CD4-positive, alpha-beta T cell treated with Interleukin-17A for 4 hours (primary cell): ENCODE measurements around the gene SRSF6.
"Not testable (repeated sequence)": the region's sequence is repeated elsewhere in the genome, so short reads cannot be mapped to it uniquely, and the experiment has no call there.

ENCODE experiments used
- DNase-seq: peaks from one replicate; pipeline ENCODE4 v3.0.0-alpha.2; 2020; ENCODE audit warnings: mixed read lengths

SRSF6 gene

DNA sequence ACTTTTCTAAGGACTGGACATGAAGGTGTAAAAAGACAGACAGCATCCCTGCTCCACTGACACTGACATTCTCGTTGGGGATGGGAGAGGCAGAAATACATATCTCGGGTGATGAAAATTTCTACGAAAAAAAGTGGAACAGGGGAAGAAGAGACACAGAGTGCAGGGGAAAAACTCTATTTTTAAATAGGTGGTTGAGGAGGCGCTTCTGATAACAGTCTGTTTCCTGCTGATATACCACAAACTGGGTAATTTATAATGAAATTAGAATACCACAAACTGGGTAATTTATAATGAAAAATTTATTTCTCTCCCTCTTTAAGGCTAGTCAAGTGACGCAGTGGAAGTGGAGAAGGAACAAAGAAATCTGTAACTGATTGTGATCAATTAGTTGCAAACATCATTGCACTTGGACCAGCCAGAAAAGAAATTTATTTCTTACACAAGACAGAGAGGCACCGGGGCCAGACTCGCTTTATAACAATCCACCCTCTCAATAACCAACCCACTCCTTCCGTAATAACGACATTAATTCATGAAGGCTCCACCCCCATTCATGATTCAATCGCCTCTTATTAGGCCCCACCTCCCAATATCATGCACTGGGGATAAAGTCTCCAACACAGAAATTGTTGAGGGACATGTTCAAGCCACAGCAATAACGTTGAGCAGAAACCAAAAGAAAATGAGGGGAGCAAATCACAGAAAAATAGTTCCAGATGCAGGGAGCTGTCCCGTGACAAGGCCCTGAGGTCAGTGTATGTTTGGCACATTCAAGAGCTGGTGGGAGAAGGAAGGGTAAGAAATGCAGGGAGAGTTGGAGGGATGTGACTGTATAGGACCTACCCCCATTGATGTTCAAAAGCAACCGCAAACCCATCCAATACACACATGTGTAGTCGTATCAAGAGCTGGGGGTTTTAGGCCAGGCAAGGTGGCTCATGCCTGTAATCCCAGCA, 6.6 kb upstream of the SRSF6 start:
- no peak for DNase-seq

GRCh38 chr20:43452404-43453126, 5.1 kb upstream of the SRSF6 start:
- DNase-seq: no peak

GRCh38 chr20:43456252-43456651, 1.4 kb upstream of the SRSF6 start:
- DNase-seq: not testable (repeated sequence)

DNA sequence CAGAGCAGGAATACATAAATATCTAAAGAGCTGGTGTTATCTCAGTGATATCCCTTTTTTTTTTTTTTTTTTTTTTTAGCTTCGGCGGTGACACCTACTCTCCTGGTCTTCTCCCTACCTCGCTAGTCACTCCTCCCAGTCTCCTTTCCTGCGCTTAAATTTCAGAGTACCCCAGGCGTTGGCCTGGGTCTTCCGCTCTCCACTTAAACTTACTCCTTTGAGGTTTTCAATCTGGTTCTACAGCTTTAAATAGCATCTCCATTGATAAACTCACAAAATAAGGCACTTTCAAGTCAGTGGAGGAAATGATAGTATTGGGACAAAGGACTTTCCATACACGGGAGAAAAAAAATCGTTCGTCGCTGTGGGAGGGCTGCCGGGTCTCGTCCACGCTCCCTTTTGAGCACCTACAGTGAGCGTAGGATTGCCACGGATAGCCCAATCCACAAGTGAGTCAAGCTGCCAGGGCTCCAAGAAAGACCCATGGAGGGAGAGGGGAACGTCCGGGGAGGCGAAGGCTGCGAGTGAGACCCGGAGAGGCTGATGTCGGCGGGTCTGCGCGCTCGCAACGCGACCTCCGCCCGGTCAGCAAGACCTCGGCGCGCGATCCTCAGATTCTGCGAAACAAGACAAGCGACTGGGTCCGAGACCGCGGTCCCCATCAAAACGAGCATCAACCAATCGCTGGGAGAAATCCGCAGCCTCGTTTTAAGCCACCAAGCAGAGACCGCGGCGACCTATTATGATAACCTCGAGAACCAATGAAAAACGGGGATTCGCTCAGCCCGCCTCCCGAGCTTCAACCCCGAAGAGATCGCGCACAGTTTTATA, 672 bp upstream of the SRSF6 start:
- DNase-seq: peak; percentile 87

DNA sequence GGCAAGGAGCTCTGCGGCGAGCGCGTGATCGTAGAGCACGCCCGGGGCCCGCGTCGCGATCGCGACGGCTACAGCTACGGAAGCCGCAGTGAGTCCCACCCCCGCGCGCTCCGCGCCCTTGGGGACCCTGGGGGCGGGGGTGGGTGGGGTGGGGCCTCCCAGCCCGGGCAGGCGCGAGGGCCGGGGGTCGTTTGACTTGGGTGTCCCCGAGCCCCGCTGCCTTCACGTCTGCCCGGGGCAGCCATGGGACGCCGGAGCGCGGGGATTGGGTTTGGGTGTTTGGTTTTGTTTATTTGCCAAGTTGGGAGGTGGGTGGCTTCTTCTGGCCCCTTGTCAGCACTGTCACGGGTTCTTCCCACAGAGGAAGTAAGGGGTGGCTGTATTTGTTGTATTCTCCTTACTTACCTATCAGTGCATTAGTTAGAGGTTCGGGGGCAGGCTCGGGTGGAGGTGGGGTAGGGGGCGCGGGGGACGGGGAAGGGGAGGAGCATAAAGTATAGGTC, 777 bp downstream of the SRSF6 start:
- no peak for DNase-seq

DNA sequence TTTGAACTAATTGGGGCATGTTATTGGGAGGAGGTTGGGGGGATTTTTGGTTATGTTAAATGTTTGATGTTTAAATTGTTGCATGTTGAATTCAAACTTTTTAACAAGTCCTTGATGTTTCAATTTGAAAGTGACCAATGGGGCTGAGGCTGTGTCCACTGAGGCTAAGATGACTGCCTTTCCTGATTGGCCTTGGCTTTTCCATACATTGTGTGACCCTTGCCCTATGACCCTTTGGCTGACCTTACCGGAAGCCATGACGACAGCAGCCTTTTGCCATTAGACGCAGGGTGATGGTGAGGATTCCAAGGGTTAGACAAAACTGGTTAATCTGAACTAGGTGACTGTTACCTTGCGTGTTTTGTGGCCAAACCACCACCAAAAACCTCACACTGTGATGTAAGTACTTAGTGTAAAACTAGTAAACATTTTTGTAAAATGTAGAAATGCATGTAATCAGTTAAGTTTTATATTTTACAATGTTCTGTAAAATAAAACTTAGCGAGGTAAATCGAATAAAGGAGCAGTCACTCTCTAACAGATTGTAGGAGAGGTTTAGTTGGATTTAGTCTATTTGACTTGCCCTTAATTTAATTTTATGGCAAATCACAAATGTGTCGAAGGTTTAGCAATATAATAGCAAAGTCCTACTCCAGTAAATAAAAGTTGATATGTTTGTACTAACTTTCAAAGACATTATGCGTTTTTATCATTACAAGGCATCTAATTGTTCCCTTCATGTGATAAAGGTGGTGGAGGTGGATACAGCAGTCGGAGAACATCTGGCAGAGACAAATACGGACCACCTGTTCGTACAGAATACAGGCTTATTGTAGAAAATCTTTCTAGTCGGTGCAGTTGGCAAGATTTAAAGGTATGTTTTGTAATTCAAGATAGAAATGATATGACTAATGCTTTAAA, 1.6 kb downstream of the SRSF6 start:
- no peak for DNase-seq

- no peak for DNase-seq
These were observed 2.6 kb downstream of the SRSF6 start for GRCh38 chr20:43460172-43460829.

- no peak for DNase-seq
These were observed 3.1 kb downstream of the SRSF6 start for GRCh38 chr20:43460830-43461200.

GRCh38 chr20:43461894-43462659, 4.4 kb downstream of the SRSF6 start:
- DNase-seq: no peak

GRCh38 chr20:43462660-43463526, 5.2 kb downstream of the SRSF6 start:
- no peak for DNase-seq

DNA sequence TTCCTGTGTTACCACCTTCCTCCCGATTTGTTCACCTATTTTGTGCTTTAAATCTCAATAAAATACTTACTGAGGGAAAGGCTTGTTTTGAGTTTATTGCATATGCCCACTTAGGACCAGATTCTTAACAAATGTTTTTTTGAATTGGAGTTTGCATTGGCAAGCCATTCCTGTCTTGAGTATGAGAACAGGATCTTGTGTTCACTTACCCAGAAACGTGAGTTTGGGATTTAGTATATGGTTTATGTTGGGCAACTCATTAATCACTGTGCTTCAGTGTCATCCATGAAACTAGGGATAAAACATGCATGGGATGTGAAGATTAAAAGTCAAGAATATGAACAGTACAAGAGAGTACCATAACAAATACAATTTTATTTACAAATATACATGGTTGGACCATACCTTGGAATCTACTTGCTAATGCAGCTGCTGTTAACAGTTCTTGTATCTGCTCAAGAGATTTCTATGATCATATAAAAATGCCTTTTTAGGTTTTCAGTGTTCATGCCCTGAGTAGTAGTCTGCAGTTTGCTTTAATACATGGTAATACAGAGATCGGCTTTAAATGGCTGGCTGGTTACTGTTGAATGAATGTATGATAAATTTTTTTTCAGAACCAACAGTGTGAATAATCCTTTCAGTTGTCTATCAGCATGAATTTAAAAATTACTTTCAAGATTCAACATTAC, 6.0 kb downstream of the SRSF6 start:
- no peak for DNase-seq

DNA sequence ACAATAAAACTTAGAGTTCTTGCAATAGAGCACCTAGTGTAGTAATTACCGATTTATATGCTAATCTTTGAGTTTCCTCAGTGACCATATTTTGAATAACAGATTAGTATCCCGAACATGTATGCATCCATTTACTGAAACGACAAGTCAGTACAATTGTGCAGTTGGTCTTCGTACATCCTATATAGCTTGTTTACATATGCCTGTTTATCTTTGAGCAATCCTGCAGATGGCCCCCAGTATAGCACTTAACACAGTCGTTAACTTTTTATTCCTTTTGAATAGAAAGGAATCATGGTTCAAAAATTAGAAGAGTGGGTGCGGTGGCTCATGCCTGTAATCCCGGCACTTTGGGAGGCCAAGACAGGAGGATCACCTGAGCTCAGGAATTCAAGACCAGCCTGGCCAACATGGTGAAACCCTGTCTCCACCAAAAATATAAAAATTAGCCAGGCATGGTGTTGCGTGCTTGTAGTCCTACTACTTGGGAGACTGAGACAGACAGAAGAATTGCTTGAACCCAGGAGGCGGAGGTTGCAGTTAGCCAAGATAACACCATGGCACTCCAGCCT, 6.6 kb downstream of the SRSF6 start:
- DNase-seq: no peak

DNA sequence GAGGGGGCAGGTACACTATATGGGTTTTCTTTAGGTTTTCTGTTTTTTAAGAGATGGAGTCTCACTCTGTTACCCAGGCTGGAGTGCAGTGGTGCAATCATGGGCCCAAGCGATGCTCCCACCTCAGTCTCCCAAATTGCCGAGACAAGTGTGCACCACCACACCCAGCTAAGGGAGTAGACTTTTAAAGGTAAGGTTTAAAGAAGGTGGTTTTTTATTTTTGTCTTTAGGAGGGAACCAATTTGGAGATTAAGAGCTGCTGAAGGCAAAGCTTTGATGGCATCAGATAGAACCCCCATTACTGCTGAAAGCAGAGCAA, 7.9 kb downstream of the SRSF6 start:
- no peak for DNase-seq

DNA sequence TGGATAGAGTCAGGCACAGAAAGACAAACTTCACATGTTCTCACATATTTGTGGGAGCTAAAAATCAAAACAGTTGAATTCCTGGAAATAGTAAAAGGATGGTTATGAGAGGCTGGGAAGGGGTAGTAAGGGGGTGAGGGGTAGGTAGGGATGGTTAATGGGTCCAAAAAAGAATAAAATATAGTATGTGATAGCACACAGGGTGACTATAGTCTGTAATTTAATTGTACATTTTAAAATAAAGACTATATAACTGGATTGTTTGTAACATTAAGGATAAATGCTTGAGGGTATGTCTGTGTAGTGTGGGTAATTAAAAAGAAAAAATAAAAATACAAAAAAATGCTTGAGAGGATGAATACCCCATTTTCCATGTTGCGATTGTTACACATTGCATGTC, 9.9 kb downstream of the SRSF6 start:
- no peak for DNase-seq

DNA sequence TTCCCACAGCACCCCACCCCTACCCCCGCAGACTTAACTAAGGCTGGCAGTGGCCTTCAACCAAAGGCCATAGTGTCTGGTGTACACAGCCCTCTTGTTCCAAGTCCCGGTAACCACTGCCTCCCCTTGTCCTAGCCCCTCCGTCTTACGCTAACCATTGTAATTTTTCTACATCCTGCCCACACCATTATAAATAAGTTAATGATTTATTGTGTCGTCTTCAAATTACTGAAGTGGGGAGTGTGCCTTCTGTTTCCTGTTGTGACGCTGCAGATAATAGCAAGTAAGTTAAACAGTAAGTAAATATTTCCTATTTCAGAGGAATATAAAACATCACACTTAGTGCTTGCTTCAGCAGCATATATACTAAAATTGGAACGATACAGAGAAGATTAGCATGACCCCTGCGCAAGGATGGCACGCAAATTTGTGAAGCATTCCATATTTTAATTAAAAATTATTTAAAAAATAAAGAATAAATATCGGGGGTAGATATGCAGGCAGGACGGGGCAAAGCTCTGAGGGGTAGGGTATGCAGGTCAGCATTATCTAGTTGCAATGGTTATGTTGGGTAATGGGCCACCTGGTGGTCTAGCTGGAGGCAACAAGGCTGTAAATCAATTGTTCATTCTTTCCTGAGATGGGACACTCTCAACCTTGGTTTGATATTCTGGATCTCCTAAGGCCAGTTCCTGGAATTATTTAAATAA, 15.1 kb downstream of the SRSF6 start:
- no peak for DNase-seq

GRCh38 chr20:43473381-43473704, 15.6 kb downstream of the SRSF6 start:
- DNase-seq: no peak

GRCh38 chr20:43477193-43477592, 19.5 kb downstream of the SRSF6 start:
- DNase-seq: no peak

GRCh38 chr20:43477619-43478018, 19.9 kb downstream of the SRSF6 start:
- DNase-seq: no peak
